M059J (cell line): ENCODE results near the gene STARD3. TPM values are rescaled to one million over a fixed set of nuclear protein-coding genes. Genes with fewer than 3 reads are reported as not detected.

Source experiments
- DNase-seq: peaks from one replicate; pipeline ENCODE4 v3.0.0-alpha.2; 2012; ENCODE audit warnings: low read depth
- total RNA-seq: library from RNA; depleted of rRNA; stranded (reverse); fragments of >200 nt; shearing (Covaris generic); gene quantifications from 2 replicates; pipeline ENCODE4 v1.2.3, GENCODE V29; 2014

STARD3 gene
- total RNA-seq, 1 experiment from 2014 or later = 33.1 TPM

GRCh38 chr17:39638317-39638716, 1.4 kb downstream of the STARD3 start:
- DNase-seq = no peak

DNA sequence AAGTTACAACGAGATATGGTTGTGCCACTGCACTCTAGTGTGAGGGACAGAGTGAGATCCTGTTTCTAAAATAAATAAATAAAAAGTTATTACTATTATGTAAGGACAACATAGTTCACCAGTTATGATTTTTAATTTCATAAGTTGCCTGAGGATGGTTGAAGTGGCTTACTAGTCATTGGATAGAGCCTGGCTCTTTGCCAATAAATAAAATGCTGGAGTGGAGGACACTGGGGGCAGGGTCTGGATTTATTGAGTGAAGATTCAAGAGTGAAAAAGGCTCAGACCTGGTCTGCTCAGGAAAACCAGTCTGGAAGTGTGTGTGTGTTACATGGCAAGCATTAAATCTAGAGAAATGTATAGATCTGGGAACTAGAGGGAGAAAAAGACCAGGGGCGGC, 2.1 kb downstream of the STARD3 start:
- no peak for DNase-seq

DNA sequence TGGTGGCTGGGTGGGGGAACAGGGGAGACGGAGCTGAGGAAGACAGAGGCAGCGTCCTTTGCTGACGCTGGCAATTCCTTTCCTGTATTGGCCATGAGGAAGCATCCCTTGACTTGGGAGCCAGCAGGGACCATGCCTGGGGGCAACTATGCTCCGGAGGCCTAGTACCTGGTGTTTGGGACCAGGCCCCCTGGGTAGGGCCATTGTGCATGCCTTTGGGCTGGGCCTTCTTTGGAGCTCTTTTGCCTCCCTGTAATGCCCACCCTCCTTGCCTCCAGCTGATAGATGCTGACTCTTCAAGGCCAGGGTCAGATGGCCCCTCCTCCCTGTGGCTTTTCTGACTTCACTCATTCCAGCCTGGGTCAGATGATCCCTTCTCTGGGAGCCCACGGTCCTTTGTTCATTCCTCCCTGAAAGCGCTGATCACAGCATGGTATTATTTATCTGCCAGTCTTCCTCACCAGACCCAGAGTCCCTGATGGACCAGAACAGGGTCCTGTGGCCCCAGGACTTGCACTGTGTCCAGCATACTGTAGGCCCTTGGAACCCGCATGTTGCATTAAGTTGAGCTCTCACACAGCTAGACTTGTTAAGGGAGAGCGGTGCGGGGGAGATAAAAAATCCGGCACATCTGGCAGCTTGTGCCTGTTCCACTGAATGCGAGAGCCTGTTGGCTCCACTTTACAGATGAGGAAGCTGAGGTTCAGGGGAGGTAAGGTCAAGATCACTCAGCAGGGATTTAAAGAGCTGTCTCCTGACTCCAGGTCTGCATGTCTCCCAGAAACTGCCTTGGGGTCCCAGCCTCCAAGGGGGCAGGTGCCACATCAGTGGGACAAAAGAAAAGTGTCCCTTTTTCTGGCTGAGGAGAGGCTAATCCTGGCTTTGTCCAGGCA, 2.9 kb downstream of the STARD3 start:
- no peak for DNase-seq

GRCh38 chr17:39640591-39641031, 3.7 kb downstream of the STARD3 start:
- DNase-seq = no peak

DNA sequence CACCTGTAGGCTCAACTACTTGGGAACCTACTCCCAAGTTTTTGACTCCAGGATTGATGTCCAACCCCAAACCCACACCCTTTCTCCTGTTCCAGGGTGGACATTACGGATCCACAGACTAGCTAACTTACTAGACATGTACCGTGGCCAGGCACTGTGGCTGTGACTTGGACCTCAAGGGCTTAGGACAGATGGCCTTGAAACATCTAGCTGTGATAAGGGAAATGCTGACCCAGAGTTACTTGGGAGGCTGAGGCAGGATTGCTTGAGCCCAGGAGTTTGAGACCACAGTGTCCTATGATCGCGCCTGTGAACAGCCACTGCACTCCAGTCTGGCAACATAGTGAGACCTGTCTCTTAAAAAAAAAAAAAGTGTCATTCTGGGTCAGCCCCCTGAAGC, 4.2 kb downstream of the STARD3 start:
- DNase-seq = no peak

GRCh38 chr17:39641883-39642282, 4.9 kb downstream of the STARD3 start:
- no peak for DNase-seq

- DNase-seq = no peak
Observed at GRCh38 chr17:39642291-39643074, 5.5 kb downstream of the STARD3 start.

DNA sequence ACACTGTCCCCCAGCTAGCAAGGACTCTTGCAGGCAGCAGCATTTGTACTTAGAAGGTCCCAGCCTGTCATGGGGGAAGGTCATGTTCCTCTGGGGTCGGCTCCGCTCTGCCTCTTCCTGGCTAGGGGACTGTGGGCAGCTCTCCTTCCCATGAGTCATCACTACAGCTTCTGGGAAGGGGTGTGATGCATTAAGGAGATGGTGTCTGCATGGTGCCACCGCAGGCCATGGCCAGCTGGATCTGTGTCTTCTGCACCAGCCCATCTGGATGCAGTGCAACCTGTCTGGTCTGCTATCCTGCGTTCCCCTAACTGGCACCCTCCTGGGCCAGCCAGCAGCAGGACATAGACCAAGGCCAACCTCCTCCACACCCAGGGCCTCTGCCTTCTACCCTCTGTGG, 6.3 kb downstream of the STARD3 start:
- peak; percentile 64 for DNase-seq

DNA sequence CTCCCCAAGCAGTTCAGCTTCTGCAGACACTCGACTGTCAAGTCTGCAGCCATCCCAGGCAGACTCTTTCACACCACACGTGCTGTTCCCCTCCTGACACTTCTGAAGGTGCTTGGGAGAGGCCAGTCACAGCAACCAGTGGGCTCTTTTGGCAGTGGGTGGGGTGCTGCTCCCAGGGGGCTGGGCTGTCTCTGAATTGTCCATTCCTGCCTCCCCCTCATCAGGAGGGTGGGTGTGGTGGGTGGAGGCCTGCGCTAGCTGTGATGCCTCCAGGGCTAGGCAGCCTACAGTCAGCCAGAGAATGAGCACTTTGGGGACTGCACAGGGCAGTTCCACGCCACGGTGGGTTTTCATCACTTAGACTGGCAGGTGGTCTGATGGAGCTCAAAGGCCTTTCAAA, 10.3 kb downstream of the STARD3 start:
- DNase-seq = no peak

DNA sequence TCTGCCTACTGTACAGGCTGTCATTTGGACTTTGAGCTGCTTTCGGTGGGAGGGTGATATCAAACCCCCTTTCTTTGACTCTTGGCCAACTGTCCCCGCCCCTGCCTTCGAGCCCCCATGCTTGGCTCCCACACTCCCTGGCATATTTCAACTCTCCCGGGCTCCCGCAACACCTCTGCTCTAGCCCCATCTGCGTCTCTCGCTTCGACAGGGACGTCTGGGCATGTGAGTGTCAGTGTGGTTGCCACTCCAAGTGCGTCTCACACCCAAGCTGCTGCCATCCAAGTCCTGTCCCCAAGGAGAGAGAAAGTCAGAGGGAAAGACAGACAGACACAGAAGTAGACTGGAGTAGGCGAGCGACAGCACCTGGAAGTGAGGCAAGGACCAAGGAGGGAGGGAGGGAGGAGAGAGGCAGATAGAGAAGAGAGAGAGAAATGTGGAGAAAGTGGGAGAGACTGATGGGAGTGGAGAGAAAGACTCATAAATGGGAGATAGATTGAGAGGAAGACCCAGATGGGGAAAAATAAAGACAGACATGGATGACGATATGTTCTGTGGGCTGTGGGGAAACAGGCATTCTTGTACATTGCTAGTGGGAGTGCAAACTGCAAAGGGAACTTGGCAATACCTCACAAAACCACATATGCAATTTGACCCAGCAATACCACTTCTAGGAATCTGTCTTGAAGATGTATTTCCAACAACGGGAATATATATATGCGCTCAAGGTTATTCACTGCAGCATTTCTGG, 11.8 kb downstream of the STARD3 start:
- DNase-seq = no peak

DNA sequence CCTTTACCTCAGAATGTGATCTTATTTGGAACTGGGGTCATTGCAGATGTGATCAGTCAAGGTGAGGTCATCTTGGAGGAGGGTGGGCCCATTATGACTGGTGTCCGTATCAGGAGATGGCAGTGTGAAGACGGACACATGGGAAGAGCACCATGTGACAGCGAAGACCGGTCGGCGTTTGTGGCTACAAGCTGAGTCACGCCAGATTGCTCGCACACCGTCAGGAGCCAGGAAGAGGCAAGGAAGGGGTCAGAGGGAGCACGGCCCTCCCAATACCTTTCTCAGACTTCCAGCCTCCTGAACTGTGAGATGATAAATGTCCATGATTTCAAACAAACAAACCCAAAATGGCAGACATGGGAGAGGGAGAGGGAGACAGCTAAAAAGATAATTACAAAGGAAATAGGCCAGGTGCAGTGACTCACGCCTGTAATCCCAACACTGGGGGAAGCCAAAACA, 13.2 kb downstream of the STARD3 start:
- DNase-seq = no peak

- no peak for DNase-seq
Observed at GRCh38 chr17:39651923-39652586, 15.1 kb downstream of the STARD3 start.

DNA sequence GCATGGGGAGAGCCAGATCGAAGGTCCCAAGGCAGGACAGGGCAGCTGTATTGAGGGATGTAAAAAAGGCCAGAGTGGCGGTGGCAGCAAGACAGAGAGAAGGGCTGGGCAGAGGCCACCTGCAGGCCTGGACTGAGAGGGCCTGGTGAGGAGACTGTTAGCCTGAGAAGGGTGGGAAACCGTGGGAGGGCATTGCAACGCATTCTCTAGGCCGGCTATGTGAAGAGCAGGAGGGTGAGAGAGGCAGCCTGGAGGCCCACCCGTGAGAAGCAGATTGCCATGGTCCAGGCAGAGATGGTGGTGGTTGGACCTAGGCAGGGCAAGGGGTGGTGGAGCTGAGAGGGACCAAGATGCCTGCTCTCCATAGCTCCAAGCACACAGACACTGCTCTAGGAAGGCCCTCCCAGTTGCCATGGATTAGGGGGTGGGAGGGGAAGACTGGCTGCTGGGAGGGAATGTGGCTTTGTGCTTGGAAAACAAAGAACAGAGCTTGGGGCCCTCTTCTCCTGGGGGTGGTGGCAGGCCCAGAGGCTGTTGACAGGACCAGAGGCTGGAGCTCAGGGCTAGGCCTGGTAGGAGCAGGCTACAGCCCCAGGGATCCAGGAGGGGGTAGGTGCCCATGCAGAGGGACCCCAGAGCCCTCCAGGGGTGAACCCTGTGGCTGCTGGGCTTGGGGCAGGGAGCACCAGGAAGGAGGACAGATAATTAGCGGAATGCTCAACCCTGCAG, 15.8 kb downstream of the STARD3 start:
- no peak for DNase-seq

- no peak for DNase-seq
Observed at GRCh38 chr17:39653316-39653661, 16.3 kb downstream of the STARD3 start.

DNA sequence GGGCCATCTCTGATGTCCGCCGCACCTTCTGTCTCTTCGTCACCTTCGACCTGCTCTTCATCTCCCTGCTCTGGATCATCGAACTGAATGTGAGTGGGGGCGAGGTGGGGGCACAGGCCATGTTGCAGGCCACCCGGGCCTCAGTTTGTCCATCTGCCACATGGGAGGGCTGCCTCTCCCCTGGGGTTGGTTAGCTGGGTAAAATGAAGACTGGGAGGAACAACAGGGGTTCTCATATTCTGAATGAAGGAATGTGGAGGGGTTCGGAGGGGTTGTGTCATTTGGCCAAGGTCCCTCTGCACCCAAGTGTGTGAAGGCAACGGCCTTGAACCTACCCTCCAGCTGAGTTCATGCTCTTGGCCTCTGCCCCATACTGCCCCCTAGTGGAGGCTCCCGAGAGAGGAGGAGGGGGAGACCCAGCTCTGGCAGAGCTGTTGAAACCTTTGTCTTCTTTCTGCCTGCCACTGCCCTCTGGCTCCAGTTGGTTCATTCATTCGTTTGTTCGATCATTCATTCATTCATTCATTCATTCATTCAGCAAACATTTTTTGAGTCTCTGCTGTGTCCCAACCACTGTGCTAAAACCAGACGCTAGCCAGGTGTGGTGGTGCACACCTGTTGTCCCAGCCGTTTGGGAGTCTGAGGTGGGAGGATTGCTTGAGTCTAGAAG, 16.9 kb downstream of the STARD3 start:
- DNase-seq = no peak

DNA sequence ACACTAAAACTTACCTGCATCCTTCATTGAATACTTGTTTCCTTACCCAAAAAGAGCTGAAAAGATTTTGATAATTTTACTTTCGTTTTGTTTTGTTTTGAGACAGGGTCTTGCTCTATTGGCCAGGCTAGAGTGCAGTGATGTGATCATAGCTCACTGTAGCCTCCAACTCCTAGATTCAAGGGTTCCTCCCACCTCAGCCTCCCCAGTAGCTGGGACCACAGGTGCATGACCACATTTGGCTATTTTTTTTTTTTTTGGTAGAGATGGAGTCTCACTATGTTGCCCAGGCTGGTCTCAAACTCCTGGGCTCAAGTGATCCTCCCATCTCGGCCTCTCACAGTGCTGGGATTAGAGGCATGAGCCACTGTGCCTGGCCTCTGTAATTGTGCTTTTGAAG, 18.2 kb downstream of the STARD3 start:
- DNase-seq = no peak

DNA sequence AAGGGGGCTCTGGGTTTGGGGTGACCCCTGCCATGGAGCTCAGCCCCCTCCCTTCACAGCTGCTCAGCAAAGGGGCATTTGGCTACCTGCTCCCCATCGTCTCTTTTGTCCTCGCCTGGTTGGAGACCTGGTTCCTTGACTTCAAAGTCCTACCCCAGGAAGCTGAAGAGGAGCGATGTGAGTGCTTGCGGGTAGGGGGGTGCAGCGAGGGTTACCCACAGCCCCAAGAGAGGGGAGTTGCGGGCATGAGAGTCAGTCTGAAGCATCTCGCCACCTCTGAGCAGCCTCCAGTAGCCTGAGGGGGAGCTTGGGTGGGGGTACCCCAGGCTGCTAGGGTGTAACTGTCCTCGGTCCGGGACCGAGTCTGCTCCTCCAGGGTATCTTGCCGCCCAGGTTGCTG, 21.4 kb downstream of the STARD3 start:
- DNase-seq = no peak

DNA sequence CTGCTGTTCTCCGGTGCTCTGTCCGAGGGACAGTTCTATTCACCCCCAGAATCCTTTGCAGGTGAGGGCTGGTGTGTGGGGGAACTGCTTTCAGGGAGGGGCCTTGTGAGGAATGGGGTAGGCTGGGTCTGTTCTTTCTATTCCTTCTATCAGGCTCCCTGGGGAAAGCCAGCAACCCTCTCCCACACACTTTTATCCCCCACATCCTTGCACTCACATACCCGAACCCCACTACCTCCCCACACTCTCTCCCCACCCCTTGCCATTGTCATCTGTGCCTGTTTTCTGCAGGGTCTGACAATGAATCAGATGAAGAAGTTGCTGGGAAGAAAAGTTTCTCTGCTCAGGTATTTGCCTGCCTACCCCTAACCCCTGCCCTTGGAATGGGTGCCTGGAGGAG, 21.8 kb downstream of the STARD3 start:
- no peak for DNase-seq

- DNase-seq = no peak
Observed at GRCh38 chr17:39659279-39660010, 22.5 kb downstream of the STARD3 start.

DNA sequence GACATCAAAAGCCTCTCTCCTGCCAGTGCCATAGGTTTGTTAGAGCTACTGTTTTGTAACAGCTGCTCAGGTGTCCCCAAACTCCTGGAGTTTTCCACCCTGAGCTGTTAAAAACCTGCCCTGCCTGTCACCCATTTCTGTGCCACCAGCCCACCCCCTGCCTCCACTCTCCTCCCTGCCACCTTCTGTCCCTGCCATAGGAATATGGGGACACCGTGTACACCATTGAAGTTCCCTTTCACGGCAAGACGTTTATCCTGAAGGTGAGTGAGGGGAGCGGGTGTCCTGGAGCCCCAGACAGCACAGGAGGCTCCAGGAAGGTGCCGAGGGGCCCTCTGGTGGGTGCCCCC, 23.0 kb downstream of the STARD3 start:
- no peak for DNase-seq
